Ovary (tissue), 9 donors: ENCODE results near the gene GANC. TPM values are rescaled to one million over a fixed set of nuclear protein-coding genes. Genes with fewer than 3 reads are reported as not detected.

Source experiments
- DNase-seq, 5 donors: peaks; one replicate each; pipeline ENCODE4 v3.0.0-alpha.2; 2019 to 2020
- H3K27ac ChIP-seq, 2 donors: fragments of 200-600 bp; one replicate each; pipeline versions ENCODE4 v1.5.1 to v1.8.0; 2019 to 2022
- H3K27me3 ChIP-seq: fragments of 200-600 bp; one replicate; pipeline ENCODE4 v1.8.0; 2022
- H3K36me3 ChIP-seq: fragments of 200-600 bp; sonication (generic); one replicate; pipeline ENCODE4 v1.5.1; 2019
- H3K4me1 ChIP-seq: one replicate; pipeline ENCODE4 v1.8.1; 2013; ENCODE audit warnings: mild to moderate bottlenecking, moderate library complexity; ENCODE audit not compliant: insufficient read depth
- H3K4me3 ChIP-seq: fragments of 200-600 bp; sonication (generic); one replicate; pipeline ENCODE4 v1.5.1; 2017
- H3K9me3 ChIP-seq, 2 donors: fragments of 200-600 bp in 1 of 2; sonication (generic) in 1 of 2; one replicate each; pipeline versions ENCODE4 v1.5.1 to v1.8.1; 2013 to 2019; ENCODE audit warnings: mild to moderate bottlenecking in 1 of 2, moderate library complexity in 1 of 2
- CTCF ChIP-seq, 3 donors: fragments of 450-650 bp in 2 of 3; fragments of 200-600 bp in 1 of 3; IDR thresholded peaks; one replicate each; pipeline versions ENCODE4 v1.5.1 to v1.8.0; 2016 to 2022; ENCODE audit warnings: antibody characterized with exemption in 3 of 3, mild to moderate bottlenecking in 1 of 3
- EP300 ChIP-seq: sonication (generic); formaldehyde crosslinking; IDR thresholded peaks from one replicate; pipeline ENCODE4 v1.6.1; 2017; ENCODE audit warnings: antibody characterized with exemption
- POLR2A ChIP-seq: fragments of 450-650 bp; IDR thresholded peaks from one replicate; pipeline ENCODE4 v1.6.1; 2017; ENCODE audit warnings: antibody characterized with exemption, mild to moderate bottlenecking, moderate library complexity
- WGBS, 3 donors: extraction: QIAGEN DNeasy Blood & Tissue Kit in 1 of 3; methylation state at CpG; one replicate each; pipeline versions ENCODE4 v1.1.5 to v1.1.7; 2013 to 2017; 5-methylcytosine and 5-hydroxymethylcytosine counted together
- intact Hi-C, 4 donors: fragments of 100-400 bp; cut with DNase I; formaldehyde crosslinking; loops; one replicate each; pipeline versions ENCODE4 v1.11.0 to v1.15.1; 2022 to 2023
- polyA plus RNA-seq, 2 donors: library from polyadenylated mRNA; stranded (reverse); fragments of 200-250 nt in 1 of 2; fragments of 350-450 nt in 1 of 2; fragmentation: Illumina TruSeq in 1 of 2; extraction: RNeasy Lipid Tissue Mini Kit (QIAGEN cat#74804) in 1 of 2; gene quantifications; one replicate each; pipeline ENCODE4 v1.2.3, GENCODE V29; 2013 to 2014
- total RNA-seq, 7 donors: library from RNA; depleted of rRNA in 2 of 7; stranded (reverse); fragments of >200 nt in 2 of 7; fragmentation: NEBNext Ultra II Directional in 3 of 7; extraction: Animal tissue kit (Norgen Biotek cat#: 25700) in 3 of 7; gene quantifications; one replicate each; pipeline versions ENCODE4 v1.1.0 to v1.2.4, GENCODE V29; 2016 to 2023
- donor health status: DM: no; HTN: no; CAD: no; lungs with moderate emphysema.
- donor health status: DM: no; HTN: no; CAD: no.
- donor health status: Bipolar disorder and iron deficiency.
- donor health status: DM: yes; HTN: yes; CAD: no.
- donor health status: DM: no; HTN: no; CAD: no.
- donor health status: DM: yes; HTN: yes; CAD: no.

Gene GANC
- total and polyA plus RNA-seq, 9 donors: 10.0 to 31.5 (median 28.1) TPM

GRCh38 chr15:42231088-42231487, 41.9 kb upstream of the GANC start:
- TF ChIP-seq POLR2A: no peak
- TF ChIP-seq EP300: no peak
- TF ChIP-seq CTCF (IDR thresholded peaks at IDR 0.05): no peak
- 95 to 96% (median 95%) methylated on average over 1 of the region's 1 CpG for WGBS, 3 donors
- intact Hi-C loops: no loop called here
- Histone ChIP-seq H3K36me3 (no peaks in the 10 kb centered on the region), H3K27me3 (no peaks in the 10 kb centered on the region), H3K9me3 (no peaks in the 10 kb centered on the region), H3K27ac (no peak overlapping the region), H3K4me3 (no peak overlapping the region), H3K4me1 (no peaks in the 10 kb centered on the region)
- no peak for DNase-seq

GRCh38 chr15:42232606-42233005, 40.4 kb upstream of the GANC start:
- 77 to 78% (median 77%) methylated on average over 5 of the region's 5 CpGs for WGBS, 3 donors
- no peaks in the 10 kb centered on the region for H3K36me3 ChIP-seq
- TF ChIP-seq CTCF (IDR thresholded peaks at IDR 0.05) (no peak), POLR2A (no peak), EP300 (no peak)

DNA sequence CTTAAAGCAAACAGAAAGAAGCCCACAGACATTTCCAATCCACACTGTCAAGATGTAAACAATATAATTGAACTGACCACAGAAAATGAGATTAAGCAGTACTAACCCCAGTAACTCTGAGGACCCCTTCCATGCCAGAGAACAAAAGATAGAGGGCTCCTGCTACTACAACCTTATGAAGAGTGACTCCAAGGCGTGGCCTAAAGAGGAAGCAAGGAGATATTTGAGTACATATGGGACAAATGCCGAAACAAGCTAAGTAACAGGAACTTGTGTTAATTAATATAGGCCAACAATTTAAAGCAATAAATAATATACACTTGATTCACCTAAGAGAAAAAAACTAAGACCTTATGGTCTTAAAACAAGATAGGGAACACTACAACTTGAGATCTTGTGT, 39.9 kb upstream of the GANC start:
- TF ChIP-seq CTCF (IDR thresholded peaks at IDR 0.05) (no peak), POLR2A (no peak), EP300 (no peak)
- Histone ChIP-seq H3K4me3 (no peak overlapping the region), H3K27ac (no peak overlapping the region), H3K27me3 (no peaks in the 10 kb centered on the region), H3K9me3 (no peaks in the 10 kb centered on the region), H3K36me3 (no peaks in the 10 kb centered on the region), H3K4me1 (no peaks in the 10 kb centered on the region)
- DNase-seq: no peak
- intact Hi-C loops: no loop called here
- WGBS, 3 donors: 93 to 97% (median 97%) methylated on average over 2 of the region's 2 CpGs

More at GRCh38 chr15:42232606-42233005, 40.4 kb upstream of the GANC start:
- no peak overlapping the region for H3K4me3 ChIP-seq
- no peaks in the 10 kb centered on the region for H3K27me3 ChIP-seq
- no peaks in the 10 kb centered on the region for H3K4me1 ChIP-seq
- intact Hi-C loops: no loop called here
- no peak for DNase-seq
- H3K9me3 ChIP-seq: no peaks in the 10 kb centered on the region
- no peak overlapping the region for H3K27ac ChIP-seq

DNA sequence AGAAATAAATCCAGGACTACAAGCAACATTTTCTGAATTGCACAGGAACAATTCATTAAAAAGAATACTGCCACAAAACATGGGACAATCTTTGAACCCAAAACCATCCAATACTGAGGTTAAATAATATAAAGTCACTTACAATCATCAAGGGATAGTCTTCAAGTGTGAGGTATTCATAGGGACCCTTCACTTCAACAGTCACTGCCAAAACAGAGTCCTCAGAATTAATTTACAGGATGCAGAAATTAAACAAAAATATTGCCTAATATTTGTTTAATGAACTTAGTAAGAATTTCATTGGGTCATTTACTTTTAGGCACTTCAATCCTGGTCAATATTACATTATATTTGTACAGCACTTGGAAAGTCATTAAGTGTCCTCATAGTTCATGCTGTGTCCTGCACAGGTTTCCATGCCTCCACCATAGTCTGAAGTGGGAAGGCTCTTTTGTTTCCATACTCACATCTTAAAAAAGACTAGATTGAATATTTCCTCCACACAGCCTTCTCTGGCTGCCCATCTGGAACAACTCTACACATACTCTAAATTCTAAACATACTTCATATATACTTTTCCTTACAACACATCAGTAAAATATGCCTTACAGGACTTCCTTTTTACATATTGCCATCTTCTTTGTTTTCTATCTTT, 33.3 kb upstream of the GANC start:
- H3K4me1 ChIP-seq: no peaks in the 10 kb centered on the region
- H3K27ac ChIP-seq: no peak overlapping the region
- H3K27me3 ChIP-seq: no peaks in the 10 kb centered on the region
- H3K36me3 ChIP-seq: peaks cover 4% of the 10 kb centered on the region
- intact Hi-C loops: no loop called here
- H3K9me3 ChIP-seq: no peaks in the 10 kb centered on the region
- DNase-seq: no peak
- no peak overlapping the region for H3K4me3 ChIP-seq
- TF ChIP-seq POLR2A (no peak), CTCF (IDR thresholded peaks at IDR 0.05) (no peak), EP300 (no peak)
